MM.1S (cell line): ENCODE measurements around the gene NTRK2.

Source experiments
- DNase-seq: peaks from one replicate; pipeline ENCODE4 v3.0.0-alpha.2; 2015
- H2AFZ ChIP-seq: fragments of 300-600 bp; sonication (generic); 2 replicates; pipeline ENCODE4 v1.6.0; 2016; ENCODE audit warnings: antibody characterized with exemption, low read length
- H3F3A ChIP-seq: fragments of 300-600 bp; sonication (generic); 2 replicates; pipeline ENCODE4 v1.6.1; 2016; ENCODE audit warnings: mild to moderate bottlenecking, antibody characterized with exemption, low read length, moderate library complexity, mixed read lengths; ENCODE audit not compliant: insufficient read depth
- H3K27ac ChIP-seq: fragments of 300-600 bp; sonication (generic); 2 replicates; pipeline ENCODE4 v1.5.1; 2016; ENCODE audit warnings: mild to moderate bottlenecking, low read length
- H3K27me3 ChIP-seq: fragments of 300-600 bp; sonication (generic); replicated peaks from 2 replicates; pipeline ENCODE4 v1.6.0; 2016; ENCODE audit warnings: low read length; ENCODE audit not compliant: insufficient read depth
- H3K36me3 ChIP-seq: fragments of 300-600 bp; sonication (generic); replicated peaks from 2 replicates; pipeline ENCODE4 v1.6.1; 2016; ENCODE audit warnings: mild to moderate bottlenecking, low read length, mixed read lengths; ENCODE audit not compliant: insufficient read depth
- H3K4me1 ChIP-seq: fragments of 300-600 bp; sonication (generic); 2 replicates; pipeline ENCODE4 v1.6.1; 2016; ENCODE audit warnings: low read length, mixed read lengths
- H3K4me2 ChIP-seq: fragments of 300-600 bp; sonication (generic); 2 replicates; pipeline ENCODE4 v1.6.0; 2016; ENCODE audit warnings: low read depth, low read length
- H3K4me3 ChIP-seq: fragments of 300-600 bp; sonication (generic); 2 replicates; pipeline ENCODE4 v1.5.1; 2016; ENCODE audit warnings: low read length, mixed read lengths
- H3K79me2 ChIP-seq: fragments of 300-600 bp; sonication (generic); 2 replicates; pipeline ENCODE4 v1.6.1; 2016; ENCODE audit warnings: mixed run types, low read length, mixed read lengths
- H3K9ac ChIP-seq: fragments of 300-600 bp; sonication (generic); 2 replicates; pipeline ENCODE4 v1.6.1; 2016; ENCODE audit warnings: low read length, mixed read lengths
- H3K9me2 ChIP-seq: fragments of 300-600 bp; sonication (generic); replicated peaks from 2 replicates; pipeline ENCODE4 v1.6.1; 2016; ENCODE audit warnings: mild to moderate bottlenecking, low read length, mixed read lengths; ENCODE audit not compliant: insufficient read depth
- H3K9me3 ChIP-seq: fragments of 300-600 bp; sonication (generic); replicated peaks from 2 replicates; pipeline ENCODE4 v1.6.1; 2016; ENCODE audit warnings: mild to moderate bottlenecking, low read length, mixed read lengths; ENCODE audit not compliant: insufficient read depth
- H4K20me1 ChIP-seq: fragments of 300-600 bp; sonication (generic); 2 replicates; pipeline ENCODE4 v1.6.1; 2016; ENCODE audit warnings: mild to moderate bottlenecking, low read length, moderate library complexity, mixed read lengths; ENCODE audit not compliant: insufficient read depth
- CTCF ChIP-seq: fragments of 300-600 bp; sonication (generic); IDR thresholded peaks from 2 replicates; pipeline ENCODE4 v1.5.1; 2016; ENCODE audit warnings: antibody characterized with exemption, low read length, mixed read lengths
- EZH2 ChIP-seq: fragments of 300-600 bp; sonication (generic); optimal IDR thresholded peaks from 2 replicates; pipeline ENCODE3; 2017; ENCODE audit warnings: low read depth, mild to moderate bottlenecking, antibody characterized with exemption, low read length, mixed read lengths
- EZH2phosphoT487 ChIP-seq: fragments of 300-600 bp; sonication (generic); IDR thresholded peaks from 2 replicates; pipeline ENCODE4 v1.6.1; 2018; ENCODE audit warnings: antibody characterized with exemption, low read length

Gene NTRK2

GRCh38 chr9:84953252-84953773, 283.8 kb downstream of the NTRK2 start:
- Histone ChIP-seq H3K4me3 (no peak overlapping the region), H3K4me1 (peaks cover 18% of the 10 kb centered on the region), H3K9me3 (no peaks in the 10 kb centered on the region), H3K4me2 (peak overlapping the region; percentile 60; the same call in 1 of the 2 replicates), H2AFZ (peak overlapping the region; percentile 50), H4K20me1 (no peaks in the 10 kb centered on the region), H3K27ac (peak overlapping the region; percentile 13; the same call in 1 of the 2 replicates), H3K9me2 (no peaks in the 10 kb centered on the region), H3K9ac (no peak overlapping the region), H3K79me2 (no peaks in the 10 kb centered on the region), H3K27me3 (no peaks in the 10 kb centered on the region), H3K36me3 (no peaks in the 10 kb centered on the region), H3F3A (peaks cover 4% of the 10 kb centered on the region)
- TF ChIP-seq EZH2 (no peak), CTCF (no peak), EZH2phosphoT487 (no peak)
- no peak for DNase-seq

DNA sequence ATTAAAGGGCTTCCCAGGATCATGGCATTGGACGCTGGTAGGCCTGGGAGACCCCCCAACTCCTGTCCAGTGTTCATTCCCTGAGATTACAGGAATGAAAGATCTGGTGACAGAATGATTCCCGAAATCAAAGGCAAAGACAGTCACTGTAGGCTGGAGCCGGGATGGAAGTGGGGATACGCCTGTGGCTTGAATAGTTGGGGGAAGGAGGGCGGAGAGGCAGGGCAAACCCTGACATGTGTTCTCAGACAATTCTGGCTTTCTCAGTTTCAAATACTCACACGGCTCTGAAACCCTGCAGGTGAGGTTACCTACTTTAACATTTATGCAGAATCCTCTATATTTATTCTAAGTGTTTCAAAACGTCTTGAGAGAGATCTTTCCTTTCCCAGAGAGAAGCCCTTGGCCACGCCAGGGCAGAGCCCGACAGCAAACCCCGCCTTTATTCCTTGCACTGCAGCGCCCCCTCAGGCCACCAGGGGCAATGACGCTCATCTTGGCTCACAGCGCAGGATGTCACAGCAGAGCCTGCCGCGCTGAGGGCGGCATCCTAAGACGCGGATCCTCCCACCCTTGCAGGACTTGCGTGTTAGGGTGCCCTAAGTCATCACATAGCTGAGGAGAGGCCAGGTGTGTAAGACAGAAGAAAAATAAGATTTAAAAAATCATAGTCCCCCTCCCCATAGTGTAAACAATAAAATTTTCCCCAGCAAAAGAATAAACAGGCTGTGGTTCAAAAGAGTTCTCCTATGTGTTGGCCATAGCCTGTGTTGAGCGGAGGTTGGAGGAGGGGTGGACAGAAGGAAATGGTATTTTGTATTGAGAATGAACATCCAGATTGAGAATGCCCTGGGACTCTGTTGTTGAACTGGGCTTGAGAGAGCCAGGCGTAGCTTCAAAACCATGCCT, 284.5 kb downstream of the NTRK2 start:
- Histone ChIP-seq H3K4me2 (peak overlapping the region; percentile 60), H4K20me1 (no peaks in the 10 kb centered on the region), H3K27me3 (no peaks in the 10 kb centered on the region), H3K36me3 (no peaks in the 10 kb centered on the region), H3K9ac (no peak overlapping the region; the same call in 1 of the 2 replicates), H2AFZ (peak overlapping the region; percentile 50), H3K79me2 (no peaks in the 10 kb centered on the region), H3K27ac (peak overlapping the region; percentile 13; the same call in 1 of the 2 replicates), H3K9me2 (no peaks in the 10 kb centered on the region), H3K9me3 (no peaks in the 10 kb centered on the region), H3K4me3 (0 out of 2 replicates have a peak overlapping the region, but pooled peaks have one; percentile 12), H3F3A (peaks cover 4% of the 10 kb centered on the region), H3K4me1 (peaks cover 18% of the 10 kb centered on the region)
- TF ChIP-seq CTCF (peak; percentile 98), EZH2phosphoT487 (no peak), EZH2 (no peak)
- DNase-seq = peak; percentile 83

DNA sequence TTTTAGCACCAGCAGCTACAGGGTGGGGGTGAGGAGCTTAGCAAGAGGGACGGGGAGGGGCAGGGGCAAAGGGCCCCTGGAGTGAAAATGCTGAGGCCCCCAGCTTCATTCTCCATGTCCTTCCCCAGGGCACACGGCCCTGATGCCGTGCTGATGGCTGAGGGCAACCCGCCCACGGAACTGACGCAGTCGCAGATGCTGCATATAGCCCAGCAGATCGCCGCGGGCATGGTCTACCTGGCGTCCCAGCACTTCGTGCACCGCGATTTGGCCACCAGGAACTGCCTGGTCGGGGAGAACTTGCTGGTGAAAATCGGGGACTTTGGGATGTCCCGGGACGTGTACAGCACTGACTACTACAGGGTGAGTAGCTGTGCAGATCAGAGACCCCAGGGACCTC, 285.6 kb downstream of the NTRK2 start:
- Histone ChIP-seq H2AFZ (no peak overlapping the region), H4K20me1 (no peaks in the 10 kb centered on the region), H3K9me2 (no peaks in the 10 kb centered on the region), H3K36me3 (no peaks in the 10 kb centered on the region), H3K79me2 (no peaks in the 10 kb centered on the region), H3K9ac (no peak overlapping the region), H3K4me3 (no peak overlapping the region), H3K9me3 (no peaks in the 10 kb centered on the region), H3K27ac (no peak overlapping the region), H3F3A (peaks cover 4% of the 10 kb centered on the region), H3K4me1 (peaks cover 18% of the 10 kb centered on the region), H3K27me3 (no peaks in the 10 kb centered on the region), H3K4me2 (no peak overlapping the region)
- no peak for DNase-seq
- TF ChIP-seq CTCF = no peak
- TF ChIP-seq EZH2 = no peak
- TF ChIP-seq EZH2phosphoT487 = no peak
